Measurements from ENCODE around the gene BICD1.

DNA sequence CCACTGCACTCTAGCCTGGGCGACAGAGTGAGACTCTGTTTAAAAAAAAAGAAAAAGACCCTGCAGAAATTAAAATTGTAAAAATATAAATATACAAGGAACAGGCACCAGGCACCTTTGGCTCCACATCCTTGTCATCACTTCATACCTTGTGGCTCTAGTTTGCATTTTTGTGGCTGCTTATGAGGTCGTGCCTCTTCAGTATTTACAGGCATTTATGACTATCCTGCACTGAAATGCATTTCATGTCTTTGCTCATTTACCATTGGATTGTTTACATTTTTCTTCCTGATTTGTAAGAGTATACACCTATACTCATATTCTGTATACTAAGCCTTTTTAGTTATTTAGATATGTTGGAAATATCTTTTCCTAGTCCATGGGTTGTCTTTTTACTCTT, 20.1 kb downstream of the BICD1 start:
- TF ChIP-seq, protein P1, sequence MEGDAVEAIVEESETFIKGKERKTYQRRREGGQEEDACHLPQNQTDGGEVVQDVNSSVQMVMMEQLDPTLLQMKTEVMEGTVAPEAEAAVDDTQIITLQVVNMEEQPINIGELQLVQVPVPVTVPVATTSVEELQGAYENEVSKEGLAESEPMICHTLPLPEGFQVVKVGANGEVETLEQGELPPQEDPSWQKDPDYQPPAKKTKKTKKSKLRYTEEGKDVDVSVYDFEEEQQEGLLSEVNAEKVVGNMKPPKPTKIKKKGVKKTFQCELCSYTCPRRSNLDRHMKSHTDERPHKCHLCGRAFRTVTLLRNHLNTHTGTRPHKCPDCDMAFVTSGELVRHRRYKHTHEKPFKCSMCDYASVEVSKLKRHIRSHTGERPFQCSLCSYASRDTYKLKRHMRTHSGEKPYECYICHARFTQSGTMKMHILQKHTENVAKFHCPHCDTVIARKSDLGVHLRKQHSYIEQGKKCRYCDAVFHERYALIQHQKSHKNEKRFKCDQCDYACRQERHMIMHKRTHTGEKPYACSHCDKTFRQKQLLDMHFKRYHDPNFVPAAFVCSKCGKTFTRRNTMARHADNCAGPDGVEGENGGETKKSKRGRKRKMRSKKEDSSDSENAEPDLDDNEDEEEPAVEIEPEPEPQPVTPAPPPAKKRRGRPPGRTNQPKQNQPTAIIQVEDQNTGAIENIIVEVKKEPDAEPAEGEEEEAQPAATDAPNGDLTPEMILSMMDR (conservative IDR thresholded peaks at IDR 0.05; ENCODE audit: low read depth, low read length) = no peak
- TF ChIP-seq EZH2phosphoT487 (IDR thresholded peaks at IDR 0.05; ENCODE audit: borderline replicate concordance, low read length) = no peak
